Fibroblast of villous mesenchyme (primary cell): Measurements from ENCODE around the gene SGO1. TPM values are rescaled to one million over a fixed set of nuclear protein-coding genes. Genes with fewer than 3 reads are reported as not detected.

ENCODE experiments used
- DNase-seq: peaks from one replicate; pipeline ENCODE4 v3.0.0-alpha.2; 2010; ENCODE audit warnings: low read depth
- H3K4me3 ChIP-seq: 2 replicates; pipeline ENCODE4 v1.5.1; 2011; ENCODE audit warnings: low read depth, mild to moderate bottlenecking, low read length
- CTCF ChIP-seq: IDR thresholded peaks from 2 replicates; pipeline ENCODE4 v1.5.1; 2012; ENCODE audit warnings: low read depth, mild to moderate bottlenecking, low read length; ENCODE audit not compliant: insufficient read depth
- total RNA-seq: library from RNA; depleted of rRNA; stranded (reverse); fragments of >200 nt; gene quantifications from 2 replicates; pipeline ENCODE4 v1.2.3, GENCODE V29; 2012

Gene SGO1
- total RNA-seq, 1 donor, result 7.8 TPM

GRCh38 chr3:20160230-20160629 lies 25.8 kb downstream of the SGO1 start:
- no peak for DNase-seq
- H3K4me3 ChIP-seq, result no peak overlapping the region
- no peak for TF ChIP-seq CTCF

GRCh38 chr3:20154928-20155327 lies 31.1 kb downstream of the SGO1 start:
- DNase-seq, result no peak
- no peak overlapping the region for H3K4me3 ChIP-seq
- no peak for TF ChIP-seq CTCF

- no peak for TF ChIP-seq CTCF
- no peak for DNase-seq
Observed at GRCh38 chr3:20154078-20154477, 31.9 kb downstream of the SGO1 start.

GRCh38 chr3:20148466-20148865 lies 37.5 kb downstream of the SGO1 start:
- no peak for TF ChIP-seq CTCF
- no peak for DNase-seq
- no peak overlapping the region for H3K4me3 ChIP-seq

More at GRCh38 chr3:20154078-20154477, 31.9 kb downstream of the SGO1 start:
- H3K4me3 ChIP-seq, result no peak overlapping the region

- no peak overlapping the region for H3K4me3 ChIP-seq
- DNase-seq, result peak; percentile 27
- TF ChIP-seq CTCF, result no peak
Observed at GRCh38 chr3:20147361-20147760, 38.6 kb downstream of the SGO1 start.

- H3K4me3 ChIP-seq, result no peak overlapping the region
- no peak for TF ChIP-seq CTCF
- peak; percentile 49 for DNase-seq
Observed at GRCh38 chr3:20146301-20146700, 39.7 kb downstream of the SGO1 start.

- DNase-seq, result no peak
- no peak for TF ChIP-seq CTCF
- H3K4me3 ChIP-seq, result no peak overlapping the region
Observed at GRCh38 chr3:20145874-20146273, 40.1 kb downstream of the SGO1 start.
